Heart left ventricle (tissue), 13 donors: ENCODE results near the gene TSSC4.

Experiments used
- POLR2A ChIP-seq, 2 donors: fragments of 450-650 bp; IDR thresholded peaks; one replicate each; pipeline ENCODE4 v1.6.1; 2017; ENCODE audit warnings: antibody characterized with exemption in 2 of 2, mild to moderate bottlenecking in 2 of 2, moderate library complexity in 2 of 2
- TF ChIP-seq, protein P1 (sequence below), 12 donors: fragments of 200-600 bp; sonication (generic) in 4 of 12; IDR thresholded peaks; one replicate each; pipeline versions ENCODE4 v1.5.0 to v1.8.0; 2018 to 2022; ENCODE audit warnings: antibody characterized with exemption in 12 of 12, mild to moderate bottlenecking in 5 of 12
- donor health status: ischemic (EF 13 %, LVEDD 7.1; RV severe dilation, severe dysfunction).
- donor health status: DM: no; HTN: yes; CAD: no.
- donor health status: DM: no; HTN: no; CAD: no.
- donor health status: ischemic (EF 25% LVEDD 6.9; RV normal size, moderate dysfunction).
- donor health status: ischemic (EF 25% LVEDD 5.7; RV mildly dilated, moderate dysfunction).
- donor health status: ischemic (EF 35%, LVEDD 5.7; RV mildly dilated, moderate dysfunction).
- donor health status: nonischemic (EF 11% LVEDD 7.7; RV severe dilation, severe dysfunction).
- donor health status: DM: yes; HTN: yes; CAD: no.
- donor health status: PGD.
- donor health status: ischemic (EF 29% LVEDD 5.4; RV normal size, mild dysfunction).
- donor health status: nonischemic (EF 23%, LVEDD 6.1; RV moderate dilation, normal function).

DNA sequence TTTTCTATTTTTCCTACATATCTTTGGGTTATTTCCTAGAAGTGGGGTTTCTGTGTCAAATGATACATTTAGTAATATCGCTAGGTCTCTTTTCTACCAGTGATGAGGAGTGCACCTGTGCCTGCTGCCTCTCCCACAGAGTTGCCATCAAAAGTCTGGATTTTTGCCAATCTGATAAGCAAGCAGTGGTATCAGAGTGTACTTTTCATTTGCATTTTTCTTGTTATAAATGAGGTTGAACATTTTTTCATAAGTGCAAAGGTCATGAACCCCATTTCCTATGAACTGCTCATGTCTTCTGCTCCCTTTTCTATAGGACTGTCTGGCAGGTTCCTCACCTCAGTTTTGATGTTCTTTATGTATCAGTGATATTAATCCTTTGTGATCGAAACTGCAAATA, 42.0 kb downstream of the TSSC4 start:
- TF ChIP-seq, protein P1, sequence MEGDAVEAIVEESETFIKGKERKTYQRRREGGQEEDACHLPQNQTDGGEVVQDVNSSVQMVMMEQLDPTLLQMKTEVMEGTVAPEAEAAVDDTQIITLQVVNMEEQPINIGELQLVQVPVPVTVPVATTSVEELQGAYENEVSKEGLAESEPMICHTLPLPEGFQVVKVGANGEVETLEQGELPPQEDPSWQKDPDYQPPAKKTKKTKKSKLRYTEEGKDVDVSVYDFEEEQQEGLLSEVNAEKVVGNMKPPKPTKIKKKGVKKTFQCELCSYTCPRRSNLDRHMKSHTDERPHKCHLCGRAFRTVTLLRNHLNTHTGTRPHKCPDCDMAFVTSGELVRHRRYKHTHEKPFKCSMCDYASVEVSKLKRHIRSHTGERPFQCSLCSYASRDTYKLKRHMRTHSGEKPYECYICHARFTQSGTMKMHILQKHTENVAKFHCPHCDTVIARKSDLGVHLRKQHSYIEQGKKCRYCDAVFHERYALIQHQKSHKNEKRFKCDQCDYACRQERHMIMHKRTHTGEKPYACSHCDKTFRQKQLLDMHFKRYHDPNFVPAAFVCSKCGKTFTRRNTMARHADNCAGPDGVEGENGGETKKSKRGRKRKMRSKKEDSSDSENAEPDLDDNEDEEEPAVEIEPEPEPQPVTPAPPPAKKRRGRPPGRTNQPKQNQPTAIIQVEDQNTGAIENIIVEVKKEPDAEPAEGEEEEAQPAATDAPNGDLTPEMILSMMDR (IDR thresholded peaks at IDR 0.05), result no peak
- no peak for TF ChIP-seq POLR2A (IDR thresholded peaks at IDR 0.05)
